ENCODE results near the gene ASNSD1.
"Not testable (repeated sequence)": the region's sequence is repeated elsewhere in the genome, so short reads cannot be mapped to it uniquely, and the experiment has no call there.

The ASNSD1 gene

GRCh38 chr2:189696223-189696622 is 35.0 kb downstream of the ASNSD1 start:
- no peak for DNase-seq

- peak; percentile 90 for DNase-seq
Measured at GRCh38 chr2:189698020-189698887, 37.0 kb downstream of the ASNSD1 start.

- DNase-seq, result no peak
Measured at GRCh38 chr2:189700681-189701080, 39.4 kb downstream of the ASNSD1 start.

GRCh38 chr2:189702071-189702470 is 40.8 kb downstream of the ASNSD1 start:
- DNase-seq, result no peak

GRCh38 chr2:189709501-189710221 is 48.4 kb downstream of the ASNSD1 start:
- no peak for DNase-seq

GRCh38 chr2:189717593-189717992 is 56.3 kb downstream of the ASNSD1 start:
- DNase-seq, result not testable (repeated sequence)

GRCh38 chr2:189719571-189719970 is 58.3 kb downstream of the ASNSD1 start:
- DNase-seq, result no peak

All from NCI-H2029 (cell line).